GM23338 (cell line): Measurements from ENCODE around the gene NUSAP1. TPM values are rescaled to one million over a fixed set of nuclear protein-coding genes. Genes with fewer than 3 reads are reported as not detected.
A peak's percentile ranks its signal among the peaks of the same experiment; 100 is the strongest.
"Not testable (repeated sequence)": the region's sequence is repeated elsewhere in the genome, so short reads cannot be mapped to it uniquely, and the experiment has no call there.

ENCODE experiments used
- ATAC-seq: fragments of 200-7000 bp; cut with Tn5 transposase; 3 replicates; pipeline ENCODE4 v1.9.1; 2020
- DNase-seq: peaks from one replicate; pipeline ENCODE4 v3.0.0-alpha.2; 2015; ENCODE audit warnings: low spot score
- H2AFZ ChIP-seq: fragments of 200-600 bp; sonication (generic); 2 replicates; pipeline ENCODE4 v1.8.0; 2016; ENCODE audit warnings: antibody characterized with exemption, mild to moderate bottlenecking, moderate library complexity
- H3F3A ChIP-seq: fragments of 200-600 bp; sonication (generic); replicated peaks from 2 replicates; pipeline ENCODE4 v1.8.0; 2017; ENCODE audit warnings: antibody characterized with exemption, mixed run types, low read depth
- H3K27ac ChIP-seq: fragments of 200-600 bp; sonication (generic); 2 replicates; pipeline ENCODE4 v1.6.1; 2016; ENCODE audit warnings: low read depth
- H3K27me3 ChIP-seq: fragments of 200-600 bp; sonication (generic); 2 replicates; pipeline ENCODE4 v1.8.0; 2016; ENCODE audit warnings: mild to moderate bottlenecking, mixed run types, moderate library complexity; ENCODE audit not compliant: insufficient read depth
- H3K36me3 ChIP-seq: fragments of 200-600 bp; sonication (generic); 2 replicates; pipeline ENCODE4 v1.8.0; 2016; ENCODE audit warnings: mild to moderate bottlenecking; ENCODE audit not compliant: insufficient read depth
- H3K4me1 ChIP-seq: fragments of 200-600 bp; sonication (generic); 2 replicates; pipeline ENCODE4 v1.8.0; 2016; ENCODE audit warnings: mild to moderate bottlenecking, moderate library complexity; ENCODE audit not compliant: insufficient read depth
- H3K4me2 ChIP-seq: fragments of 200-600 bp; sonication (generic); 2 replicates; pipeline ENCODE4 v1.7.1; 2017; ENCODE audit warnings: mixed run types
- H3K4me3 ChIP-seq: fragments of 200-600 bp; sonication (generic); 2 replicates; pipeline ENCODE4 v1.6.1; 2016; ENCODE audit warnings: mixed run types
- H3K79me2 ChIP-seq: fragments of 200-600 bp; sonication (generic); replicated peaks from 2 replicates; pipeline ENCODE4 v1.8.0; 2017; ENCODE audit warnings: mild to moderate bottlenecking; ENCODE audit not compliant: insufficient read depth
- H3K9me2 ChIP-seq: fragments of 200-600 bp; sonication (generic); 2 replicates; pipeline ENCODE4 v1.8.0; 2017; ENCODE audit not compliant: insufficient read depth
- H4K20me1 ChIP-seq: fragments of 200-600 bp; sonication (generic); replicated peaks from 2 replicates; pipeline ENCODE4 v1.8.0; 2017; ENCODE audit warnings: mild to moderate bottlenecking; ENCODE audit not compliant: insufficient read depth
- H3K27ac Mint-ChIP-seq: 2 replicates; pipeline ENCODE4 v1.8.0; 2020; ENCODE audit warnings: inconsistent platforms, mild to moderate bottlenecking, moderate library complexity, mixed read lengths
- H3K27me3 Mint-ChIP-seq: 3 replicates; pipeline ENCODE4 v1.8.0; 2022; ENCODE audit warnings: low read depth, mild to moderate bottlenecking, moderate library complexity, mixed read lengths, inconsistent platforms; ENCODE audit not compliant: insufficient read depth, poor library complexity
- H3K36me3 Mint-ChIP-seq: 3 replicates; pipeline ENCODE4 v1.8.0; 2021; ENCODE audit warnings: low read depth, mild to moderate bottlenecking, inconsistent platforms, moderate library complexity, mixed read lengths
- H3K4me1 Mint-ChIP-seq: 3 replicates; pipeline ENCODE4 v1.8.0; 2020; ENCODE audit warnings: mild to moderate bottlenecking, inconsistent platforms, mixed read lengths
- H3K4me3 Mint-ChIP-seq: 3 replicates; pipeline ENCODE4 v1.8.0; 2021; ENCODE audit warnings: moderate library complexity, mild to moderate bottlenecking, inconsistent platforms, mixed read lengths
- H3K9me3 Mint-ChIP-seq: 3 replicates; pipeline ENCODE4 v1.8.0; 2020; ENCODE audit warnings: moderate library complexity, mild to moderate bottlenecking, inconsistent platforms, mixed read lengths
- CREB1 ChIP-seq: fragments of 250-450 bp; sonication (Bioruptor Pico); IDR thresholded peaks from 2 replicates; pipeline ENCODE4 v1.5.0; 2020; ENCODE audit warnings: low read depth, mild to moderate bottlenecking, moderate library complexity
- ETS1 ChIP-seq: IDR thresholded peaks from 2 replicates; pipeline ENCODE4 v1.6.1; 2016; ENCODE audit warnings: antibody characterized with exemption
- EZH2 ChIP-seq: fragments of 200-600 bp; sonication (generic); IDR thresholded peaks from one replicate; pipeline ENCODE4 v1.8.0; 2017; ENCODE audit warnings: antibody characterized with exemption, mild to moderate bottlenecking, low read depth; ENCODE audit not compliant: unreplicated experiment
- EZH2phosphoT487 ChIP-seq: fragments of 200-600 bp; sonication (generic); IDR thresholded peaks from one replicate; pipeline ENCODE4 v1.8.1; 2018; ENCODE audit warnings: antibody characterized with exemption; ENCODE audit not compliant: unreplicated experiment
- JUNB ChIP-seq: IDR thresholded peaks from one replicate; pipeline ENCODE4 v1.6.1; 2016; ENCODE audit warnings: antibody characterized with exemption; ENCODE audit not compliant: unreplicated experiment
- NANOG ChIP-seq: IDR thresholded peaks from 2 replicates; pipeline ENCODE4 v1.6.1; 2016; ENCODE audit warnings: antibody characterized with exemption, borderline replicate concordance
- STAT1 ChIP-seq: IDR thresholded peaks from one replicate; pipeline ENCODE4 v1.6.1; 2016; ENCODE audit warnings: antibody characterized with exemption; ENCODE audit not compliant: unreplicated experiment
- ZNF114 ChIP-seq: fragments of 250-450 bp; sonication (Bioruptor Pico); IDR thresholded peaks from 2 replicates; pipeline ENCODE4 v1.5.0; 2020; ENCODE audit warnings: mild to moderate bottlenecking, moderate library complexity
- ZNF331 ChIP-seq: fragments of 250-450 bp; sonication (Bioruptor Pico); IDR thresholded peaks from 2 replicates; pipeline ENCODE4 v1.5.0; 2020; ENCODE audit warnings: low read depth, mild to moderate bottlenecking, moderate library complexity
- polyA plus RNA-seq: library from polyadenylated mRNA; unstranded; fragments of >200 nt; fragmentation: Nextera tagmentation; extraction: Ambion mirVana; gene quantifications from 2 replicates; pipeline ENCODE4 v1.2.1, GENCODE V29; 2016
- total RNA-seq: library from RNA; depleted of rRNA; stranded (reverse); fragments of >200 nt; shearing (Covaris generic); gene quantifications from 2 replicates; pipeline ENCODE4 v1.2.3, GENCODE V29; 2014
- TF ChIP-seq, protein P1 (sequence below), 2 experiments: fragments of 200-600 bp in 1 of 2; sonication (generic) in 1 of 2; conservative IDR thresholded peaks; 2 replicates each; pipeline versions ENCODE4 v1.5.1 to v1.6.1; 2016 to 2017; ENCODE audit warnings: antibody characterized with exemption in 2 of 2, low read depth in 2 of 2, mild to moderate bottlenecking in 2 of 2, moderate library complexity in 1 of 2

The NUSAP1 gene
- total and polyA plus RNA-seq, 2 experiments from 2014 or later = 126 to 272 TPM

DNA sequence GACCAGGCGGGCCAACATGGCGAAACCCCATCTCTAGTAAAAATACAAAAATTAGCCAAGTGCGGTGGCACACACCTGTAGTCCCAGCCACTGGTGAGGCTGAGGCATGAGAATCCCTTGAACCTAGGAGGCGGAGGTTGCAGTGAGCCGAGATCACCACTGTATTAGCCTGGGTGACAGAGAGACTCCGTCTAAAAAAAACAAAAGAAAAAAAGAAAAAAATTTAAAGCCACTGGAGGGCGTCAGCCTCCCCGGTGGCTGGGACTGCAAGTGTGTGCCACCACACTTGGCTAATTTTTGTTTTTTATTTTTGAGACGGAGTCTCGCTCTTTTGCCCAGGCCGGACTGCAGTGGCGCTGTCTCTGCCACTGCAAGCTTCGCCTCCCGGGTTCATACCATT lies 92.1 kb downstream of the NUSAP1 start:
- H4K20me1 ChIP-seq = peaks cover 36% of the 10 kb centered on the region

DNA sequence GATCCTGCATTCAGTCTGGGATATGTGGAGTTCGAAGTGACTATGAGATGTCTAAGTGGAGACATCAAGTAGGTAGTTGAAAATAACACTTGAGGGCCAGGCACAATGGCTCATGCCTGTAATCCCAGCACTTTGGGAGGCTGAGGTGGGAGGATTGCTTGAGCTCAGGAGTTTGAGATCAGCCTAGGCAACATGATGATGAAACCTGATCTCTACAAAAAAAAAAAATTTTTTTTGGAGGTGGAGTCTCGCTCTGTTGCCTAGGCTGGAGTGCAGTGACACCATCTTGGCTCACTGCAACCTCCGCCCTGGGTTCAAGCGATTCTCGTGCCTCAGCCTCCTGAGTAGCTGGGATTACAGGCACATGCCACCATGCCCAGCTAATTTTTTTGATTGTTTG lies 93.2 kb downstream of the NUSAP1 start:
- not testable (repeated sequence) for H2AFZ ChIP-seq, H3K4me1 Mint-ChIP-seq, H3K27me3 Mint-ChIP-seq, H3K36me3 ChIP-seq, DNase-seq, H3K4me3 Mint-ChIP-seq, ATAC-seq, H3K9me3 Mint-ChIP-seq, H3F3A ChIP-seq, H3K27ac Mint-ChIP-seq, H3K27ac ChIP-seq, H3K4me2 ChIP-seq, H3K9me2 ChIP-seq, H3K27me3 ChIP-seq, H3K4me3 ChIP-seq, H3K4me1 ChIP-seq
- Histone ChIP-seq H3K79me2 (peaks cover 90% of the 10 kb centered on the region), H4K20me1 (peaks cover 28% of the 10 kb centered on the region)
- H3K36me3 Mint-ChIP-seq = peaks cover 12% of the 10 kb centered on the region

More for the DNA sequence above, 92.1 kb downstream of the NUSAP1 start:
- DNase-seq = peak; percentile 62
- H3K27ac Mint-ChIP-seq = no peak overlapping the region
- no peak overlapping the region for H3K4me3 Mint-ChIP-seq
- peak; percentile 60; the same call in 2 of the 3 replicates for ATAC-seq
- H3K27ac ChIP-seq = no peak overlapping the region
- H3K4me3 ChIP-seq = no peak overlapping the region
- no peaks in the 10 kb centered on the region for H3K36me3 ChIP-seq
- H3K9me3 Mint-ChIP-seq = no peaks in the 10 kb centered on the region; the same call in 2 of the 3 replicates
- H3K9me2 ChIP-seq = no peaks in the 10 kb centered on the region
- H3K4me1 ChIP-seq = no peaks in the 10 kb centered on the region
- TF ChIP-seq, protein P1, sequence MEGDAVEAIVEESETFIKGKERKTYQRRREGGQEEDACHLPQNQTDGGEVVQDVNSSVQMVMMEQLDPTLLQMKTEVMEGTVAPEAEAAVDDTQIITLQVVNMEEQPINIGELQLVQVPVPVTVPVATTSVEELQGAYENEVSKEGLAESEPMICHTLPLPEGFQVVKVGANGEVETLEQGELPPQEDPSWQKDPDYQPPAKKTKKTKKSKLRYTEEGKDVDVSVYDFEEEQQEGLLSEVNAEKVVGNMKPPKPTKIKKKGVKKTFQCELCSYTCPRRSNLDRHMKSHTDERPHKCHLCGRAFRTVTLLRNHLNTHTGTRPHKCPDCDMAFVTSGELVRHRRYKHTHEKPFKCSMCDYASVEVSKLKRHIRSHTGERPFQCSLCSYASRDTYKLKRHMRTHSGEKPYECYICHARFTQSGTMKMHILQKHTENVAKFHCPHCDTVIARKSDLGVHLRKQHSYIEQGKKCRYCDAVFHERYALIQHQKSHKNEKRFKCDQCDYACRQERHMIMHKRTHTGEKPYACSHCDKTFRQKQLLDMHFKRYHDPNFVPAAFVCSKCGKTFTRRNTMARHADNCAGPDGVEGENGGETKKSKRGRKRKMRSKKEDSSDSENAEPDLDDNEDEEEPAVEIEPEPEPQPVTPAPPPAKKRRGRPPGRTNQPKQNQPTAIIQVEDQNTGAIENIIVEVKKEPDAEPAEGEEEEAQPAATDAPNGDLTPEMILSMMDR (conservative IDR thresholded peaks at IDR 0.05; ENCODE audit: low read depth in 2 of 2) = peak; percentile 24 to 26; a peak in 2 of 4 replicates
- no peak for TF ChIP-seq CREB1 (CRISPR knock-in tag)
- no peak overlapping the region for H2AFZ ChIP-seq
- no peaks in the 10 kb centered on the region; the same call in 1 of the 2 replicates for H3F3A ChIP-seq
- peaks cover 12% of the 10 kb centered on the region for H3K36me3 Mint-ChIP-seq
- no peak overlapping the region for H3K4me2 ChIP-seq
- H3K4me1 Mint-ChIP-seq = peaks cover 4% of the 10 kb centered on the region; the same call in 2 of the 3 replicates
- H3K27me3 ChIP-seq = no peaks in the 10 kb centered on the region
- H3K27me3 Mint-ChIP-seq = peaks cover 3% of the 10 kb centered on the region
- peaks cover 91% of the 10 kb centered on the region for H3K79me2 ChIP-seq

DNA sequence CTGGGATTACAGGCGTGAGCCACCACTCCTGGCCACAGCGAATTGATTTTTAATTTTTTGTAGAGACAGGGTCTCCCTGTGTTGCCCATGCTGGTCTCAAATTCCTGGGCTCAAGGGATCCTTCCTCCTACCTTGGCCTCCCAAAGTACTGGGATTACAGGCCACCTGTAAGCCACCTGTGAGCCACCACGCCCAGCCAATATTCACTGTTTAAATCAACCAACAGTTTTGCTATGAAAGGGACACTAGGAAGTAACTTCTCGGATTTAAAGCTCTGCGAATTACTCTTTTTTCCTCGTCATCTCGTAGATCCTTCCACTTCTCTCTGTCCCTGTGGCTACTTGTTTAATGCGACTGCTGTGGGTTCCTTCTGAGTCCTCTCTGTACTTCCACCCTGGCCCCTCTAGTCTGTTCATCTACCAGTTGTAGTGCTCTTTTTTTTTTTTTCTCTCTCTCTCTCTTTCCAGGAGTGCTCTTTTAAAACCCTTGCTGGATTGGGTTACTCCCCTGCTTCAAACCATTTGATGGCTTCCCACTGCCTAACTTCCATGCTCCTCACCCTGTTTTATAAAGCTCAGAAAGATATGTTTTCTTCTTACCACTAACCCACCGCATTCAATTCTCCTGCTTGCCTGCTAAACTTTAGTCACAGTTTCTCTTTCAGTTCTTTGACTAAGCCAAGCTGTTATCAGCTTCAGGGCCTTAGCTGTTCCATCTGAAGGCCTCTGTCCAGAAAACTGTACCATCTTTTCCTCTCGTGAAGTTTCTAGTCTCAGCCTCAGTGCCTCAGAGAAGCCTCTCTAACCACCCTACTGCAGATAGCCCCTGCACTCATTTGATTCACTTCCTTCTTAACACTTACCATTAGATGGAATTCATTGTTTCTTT lies 96.6 kb downstream of the NUSAP1 start:
- no peaks in the 10 kb centered on the region for H3K4me1 ChIP-seq
- DNase-seq (no peak), ATAC-seq (no peak)
- peaks cover 15% of the 10 kb centered on the region for H3K36me3 Mint-ChIP-seq
- peaks cover 2% of the 10 kb centered on the region for H3K27me3 Mint-ChIP-seq
- no peaks in the 10 kb centered on the region for H3K4me1 Mint-ChIP-seq
- H3K27ac ChIP-seq = no peak overlapping the region
- H3K79me2 ChIP-seq = peaks cover 84% of the 10 kb centered on the region
- peaks cover 4% of the 10 kb centered on the region; the same call in 1 of the 2 replicates for H3K36me3 ChIP-seq
- H3K9me2 ChIP-seq = no peaks in the 10 kb centered on the region
- H3K9me3 Mint-ChIP-seq = no peaks in the 10 kb centered on the region; the same call in 2 of the 3 replicates
- no peak overlapping the region for H3K4me3 ChIP-seq
- no peaks in the 10 kb centered on the region for H3F3A ChIP-seq
- no peak overlapping the region for H2AFZ ChIP-seq
- H4K20me1 ChIP-seq = peaks cover 6% of the 10 kb centered on the region
- H3K27me3 ChIP-seq = no peaks in the 10 kb centered on the region
- H3K27ac Mint-ChIP-seq = no peak overlapping the region
- H3K4me3 Mint-ChIP-seq = no peak overlapping the region
- H3K4me2 ChIP-seq = no peak overlapping the region
- TF ChIP-seq JUNB (no peak), ZNF114 (no peak), EZH2 (no peak), ZNF331 (CRISPR knock-in tag) (no peak), ETS1 (no peak), STAT1 (no peak), CREB1 (CRISPR knock-in tag) (no peak), EZH2phosphoT487 (no peak), NANOG (no peak)
